IPS DF 4.7 (cell line): ENCODE measurements around the gene MYBPC1.

Experiments used
- DNase-seq: peaks from one replicate; pipeline ENCODE4 v3.0.0-alpha.2; 2013; ENCODE audit warnings: low spot score; ENCODE audit errors: extremely low read depth

MYBPC1 gene

DNA sequence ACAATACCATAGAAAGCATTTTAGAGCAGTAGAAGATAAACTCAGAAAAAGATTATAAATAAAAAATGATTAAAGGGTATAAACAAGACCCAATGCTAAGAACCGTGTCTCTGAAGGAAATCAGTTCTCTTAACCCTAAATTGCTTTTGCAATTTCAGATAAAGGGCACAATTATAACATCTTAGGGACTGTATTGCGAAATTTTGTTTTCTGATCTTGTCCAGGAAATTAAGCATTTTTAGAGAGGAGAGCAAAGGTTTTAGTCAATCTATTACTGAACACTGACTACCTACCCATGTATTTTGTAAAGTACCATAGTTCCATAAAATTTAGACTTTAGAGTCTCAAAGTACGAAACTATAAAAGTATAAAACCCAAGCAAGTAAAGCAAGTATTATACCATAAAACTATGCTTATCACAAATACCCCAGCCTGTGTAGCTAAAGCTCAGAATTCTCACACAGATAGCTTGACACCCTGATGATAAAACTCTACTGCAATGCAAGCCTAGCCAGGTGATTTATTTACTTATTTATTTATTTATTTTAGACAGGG, 95.8 kb downstream of the MYBPC1 start:
- DNase-seq: no peak

DNA sequence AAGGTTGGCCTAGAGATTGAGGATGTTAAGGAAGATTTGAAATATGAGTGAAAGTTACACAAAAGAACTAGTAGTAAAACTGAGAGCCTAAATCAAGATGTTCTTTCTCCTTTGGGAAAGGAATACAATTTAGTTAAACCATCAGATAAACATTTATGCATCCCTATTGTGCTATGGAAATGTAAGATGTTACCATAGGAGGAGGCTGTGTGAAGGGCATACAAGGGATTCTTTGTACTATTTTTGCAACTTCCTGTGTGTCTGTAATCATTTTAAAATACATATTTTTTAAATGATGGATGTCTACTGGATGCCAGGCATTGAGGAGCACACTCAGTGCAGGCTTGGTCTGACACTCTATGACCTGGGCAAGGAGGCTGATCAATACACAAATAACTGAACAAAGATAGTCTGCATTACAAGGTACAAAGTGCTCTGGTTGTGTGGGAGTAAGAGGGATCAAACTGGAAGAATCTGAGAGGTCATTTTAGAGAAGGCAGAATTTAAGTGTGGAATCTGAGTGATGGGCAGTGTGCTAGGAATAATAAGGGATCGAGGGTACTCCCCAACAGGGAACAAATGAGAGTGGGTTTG, 96.8 kb downstream of the MYBPC1 start:
- DNase-seq: no peak

DNA sequence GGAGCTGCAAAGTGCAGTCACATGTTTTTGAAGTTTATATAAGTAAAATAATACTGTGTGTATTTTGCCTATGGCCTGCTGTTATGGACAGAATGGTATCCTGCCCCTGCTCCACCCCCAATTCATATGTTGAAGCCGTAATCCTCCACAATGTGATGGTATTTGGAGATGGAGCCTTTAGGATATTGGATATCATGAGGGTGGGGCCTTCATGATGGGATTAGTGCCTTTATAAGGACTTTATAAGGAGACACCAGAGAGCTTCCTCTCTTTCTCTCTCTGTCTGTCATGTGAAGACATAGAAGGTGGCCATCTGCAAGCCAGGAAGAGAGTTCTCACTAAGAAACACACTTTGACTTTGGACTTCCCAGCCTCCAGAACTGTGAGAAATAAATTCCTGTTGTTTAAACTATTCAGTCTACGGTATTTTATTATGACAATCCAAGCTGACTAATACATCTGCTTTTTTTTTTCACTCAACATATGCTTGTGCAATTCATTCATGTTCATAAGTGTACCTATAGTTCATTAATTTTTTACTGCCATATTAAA, 99.6 kb downstream of the MYBPC1 start:
- DNase-seq: no peak

DNA sequence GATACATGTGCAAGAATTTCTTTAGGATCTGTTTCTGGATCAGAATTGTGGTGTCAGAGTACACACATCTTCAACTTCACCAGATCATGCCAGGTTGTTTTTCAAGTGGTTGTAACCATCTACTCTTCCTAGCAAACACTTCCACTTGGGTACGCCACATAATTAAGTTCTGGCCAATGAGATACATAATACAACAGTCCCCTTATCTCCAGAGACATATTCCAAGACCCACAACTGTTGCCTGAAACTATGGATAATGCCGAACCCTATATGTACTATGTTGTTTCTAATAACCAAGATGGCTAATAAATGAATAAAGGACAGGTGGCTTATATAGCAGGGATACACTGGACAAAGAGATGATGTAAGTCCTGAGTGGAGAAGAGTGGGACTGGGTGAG, 100.2 kb downstream of the MYBPC1 start:
- no peak for DNase-seq

DNA sequence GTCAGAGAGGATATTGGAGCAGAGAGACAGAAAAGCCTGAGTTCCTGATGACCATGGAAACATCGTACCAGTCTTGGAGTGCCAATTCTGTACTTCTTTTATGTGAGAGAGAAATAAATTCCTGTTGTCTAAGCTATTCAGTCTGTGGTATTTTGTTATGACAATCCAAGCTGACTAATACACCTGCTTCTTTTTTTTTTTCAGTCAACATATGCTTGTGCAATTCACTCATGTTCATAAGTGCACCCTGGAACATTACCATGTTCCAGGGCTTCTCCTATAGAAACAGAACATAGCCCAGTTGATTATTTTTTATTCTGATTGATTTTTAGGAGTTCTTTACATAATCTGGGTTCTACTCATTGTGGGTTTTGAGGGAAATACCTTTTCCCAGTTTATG, 100.9 kb downstream of the MYBPC1 start:
- no peak for DNase-seq

DNA sequence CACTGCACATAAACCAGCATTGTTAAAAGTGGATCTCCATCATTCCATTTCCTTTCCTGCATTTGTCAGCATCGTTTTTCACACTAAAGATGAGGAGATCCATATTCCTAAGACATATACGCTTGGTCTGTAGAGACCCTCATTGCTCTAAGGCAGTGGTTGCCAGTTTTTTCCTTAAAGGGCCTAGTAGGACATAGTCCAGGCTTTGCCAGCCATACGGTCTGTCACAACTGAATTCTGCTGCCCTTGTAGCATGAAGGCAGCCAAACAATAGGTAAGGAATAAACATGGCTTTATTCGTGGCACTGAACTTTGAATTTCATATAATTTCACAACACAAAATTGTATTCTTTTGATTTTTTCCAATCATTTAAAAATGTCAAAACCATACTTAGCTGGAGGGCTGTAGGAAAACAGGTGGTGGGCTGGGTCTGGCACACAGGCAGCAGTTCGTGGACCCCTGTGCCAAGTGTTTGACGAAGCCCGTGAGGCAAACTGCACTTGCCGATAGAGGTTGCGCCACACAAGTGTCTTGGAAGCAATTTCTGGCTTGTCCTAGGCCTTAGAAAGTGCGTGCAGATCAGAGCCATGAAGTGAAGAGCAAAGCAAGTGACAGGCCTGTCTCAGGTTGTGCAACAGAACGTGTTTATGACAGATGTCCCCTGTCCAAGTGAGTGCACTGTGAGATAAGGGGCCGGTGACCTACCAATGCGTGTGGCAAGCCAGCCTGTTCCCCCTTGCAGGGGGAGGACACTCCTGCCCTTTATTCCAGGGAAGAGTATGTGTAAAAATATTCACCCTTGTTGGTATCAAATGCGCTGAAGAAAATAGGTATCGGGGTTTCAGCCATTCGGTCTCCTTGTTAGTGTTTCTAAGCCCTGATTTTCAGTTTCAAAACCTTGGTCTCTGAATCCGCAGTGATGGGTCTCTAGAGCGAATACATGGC, 101.8 kb downstream of the MYBPC1 start:
- no peak for DNase-seq

DNA sequence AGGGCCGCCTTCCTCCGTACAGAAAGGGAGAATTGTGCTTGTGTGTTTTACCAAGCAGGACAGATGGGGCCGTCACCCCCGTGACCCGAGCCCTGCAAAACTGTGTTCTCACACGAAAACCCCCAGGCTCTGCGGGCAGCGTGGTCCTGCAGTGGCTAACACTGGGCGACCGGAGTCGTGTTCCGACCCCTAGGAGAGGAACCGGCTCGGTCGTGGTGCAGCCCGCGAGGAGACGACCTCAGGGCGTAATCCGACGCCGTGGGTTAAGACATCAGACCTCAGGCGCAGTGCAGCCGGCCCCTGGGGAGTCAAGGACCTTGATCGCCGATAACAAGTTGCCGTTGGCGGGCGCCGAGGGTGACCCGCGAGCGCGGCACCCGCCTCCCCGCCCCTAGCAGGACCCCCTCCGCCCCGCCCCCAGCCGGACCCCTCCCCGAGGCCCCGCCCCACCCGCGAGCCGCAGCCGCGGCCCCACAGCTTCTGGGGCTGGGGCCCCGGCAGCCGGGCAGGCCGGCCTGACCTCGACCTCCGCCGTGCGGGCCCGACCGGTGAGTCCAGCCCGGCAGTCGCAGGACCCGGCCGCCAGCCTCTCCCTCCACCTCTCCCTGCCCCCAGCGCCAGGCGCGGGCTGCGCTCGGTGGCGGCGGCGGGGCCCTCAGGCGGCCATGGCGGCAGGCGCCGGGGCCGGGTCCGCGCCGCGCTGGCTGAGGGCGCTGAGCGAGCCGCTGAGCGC, 102.6 kb downstream of the MYBPC1 start, which contains the start of gene CHPT1:
CHPT1 (plus strand) TSS at position 444 of the 733 bp plus-strand sequence; CDS start at position 666, 222 bp downstream.
- DNase-seq: no peak

DNA sequence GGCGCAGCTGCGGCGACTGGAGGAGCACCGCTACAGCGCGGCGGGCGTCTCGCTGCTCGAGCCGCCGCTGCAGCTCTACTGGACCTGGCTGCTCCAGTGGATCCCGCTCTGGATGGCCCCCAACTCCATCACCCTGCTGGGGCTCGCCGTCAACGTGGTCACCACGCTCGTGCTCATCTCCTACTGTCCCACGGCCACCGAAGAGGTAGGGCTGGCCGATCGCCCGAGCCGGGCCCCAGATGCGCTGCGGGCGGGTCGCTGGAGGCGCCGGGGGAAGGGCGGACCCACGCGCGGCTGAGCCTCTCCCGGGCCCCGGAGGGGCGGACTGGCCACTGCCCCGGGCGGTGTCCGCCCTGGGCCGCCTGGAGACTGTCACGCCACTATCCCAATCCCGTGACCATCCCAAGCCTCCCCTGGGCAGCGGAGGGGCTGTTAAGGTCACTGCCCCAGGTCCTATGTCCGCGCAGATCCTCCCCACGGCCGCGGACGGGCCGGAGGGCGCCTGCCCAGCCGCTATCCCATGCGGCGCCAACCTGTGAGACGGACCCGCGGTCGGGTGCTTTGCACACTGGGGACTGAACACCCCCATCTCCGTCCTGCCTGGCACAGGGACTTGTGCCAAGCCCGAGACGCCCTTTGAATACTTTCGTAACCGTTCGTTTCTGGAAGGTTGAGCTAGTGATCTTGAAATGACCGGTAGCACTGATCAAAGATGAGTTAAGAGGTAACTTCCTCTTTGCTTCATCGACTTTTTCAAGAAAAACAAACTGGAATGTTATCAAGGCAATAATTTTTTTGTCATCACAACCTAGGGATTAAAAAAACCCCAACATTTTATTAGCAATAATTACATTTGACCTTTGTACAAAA, 103.4 kb downstream of the MYBPC1 start:
- DNase-seq: no peak

DNA sequence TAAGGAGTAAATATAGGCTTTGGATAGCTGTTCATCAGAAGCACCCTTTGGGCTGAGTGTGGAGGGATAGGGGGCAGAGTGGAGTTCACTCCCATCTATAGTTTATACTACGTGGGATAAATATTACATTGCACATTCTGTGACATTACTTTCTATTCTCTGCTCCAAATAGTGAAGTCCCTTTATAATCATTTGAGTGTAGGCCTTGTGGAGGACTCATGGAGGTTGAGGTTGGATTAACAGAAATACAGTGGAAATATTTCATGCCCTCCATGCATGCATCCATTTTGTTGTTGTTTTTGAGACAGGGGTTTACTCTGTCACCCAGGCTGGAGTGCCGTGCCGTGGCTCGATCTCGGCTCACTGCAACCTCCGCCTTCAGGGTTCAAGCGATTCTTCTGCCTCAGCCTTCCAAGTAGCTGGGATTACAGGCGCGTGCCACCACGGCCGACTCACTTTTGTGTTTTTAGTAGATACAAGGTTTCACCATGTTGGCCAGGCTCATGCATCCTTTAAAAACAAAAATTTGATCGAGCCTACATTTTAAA, 104.1 kb downstream of the MYBPC1 start:
- no peak for DNase-seq

DNA sequence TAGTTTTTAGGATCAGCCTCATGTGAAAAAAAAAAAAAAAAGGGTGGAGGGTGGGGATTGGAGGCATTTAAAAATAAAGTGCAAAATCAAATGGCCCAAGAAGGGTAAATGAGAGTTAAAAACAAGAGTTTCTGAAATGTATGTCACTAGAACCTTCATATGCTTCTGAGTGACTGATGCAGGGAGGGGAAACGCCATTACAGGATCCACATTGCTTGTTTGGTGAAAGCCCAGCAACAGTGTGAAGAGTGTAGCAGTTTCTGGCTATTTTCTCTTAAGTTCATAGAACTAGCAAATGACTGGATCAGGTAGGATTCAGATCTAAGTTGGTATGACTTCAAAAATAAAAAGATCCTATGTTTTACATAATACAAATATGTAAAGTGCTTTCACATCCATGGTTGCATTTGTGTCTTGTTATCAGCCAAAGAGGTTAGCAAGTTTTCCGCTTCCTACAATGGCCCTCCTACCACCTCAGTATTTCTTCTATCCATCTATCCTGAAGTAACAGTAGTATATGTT, 105.6 kb downstream of the MYBPC1 start:
- no peak for DNase-seq

DNA sequence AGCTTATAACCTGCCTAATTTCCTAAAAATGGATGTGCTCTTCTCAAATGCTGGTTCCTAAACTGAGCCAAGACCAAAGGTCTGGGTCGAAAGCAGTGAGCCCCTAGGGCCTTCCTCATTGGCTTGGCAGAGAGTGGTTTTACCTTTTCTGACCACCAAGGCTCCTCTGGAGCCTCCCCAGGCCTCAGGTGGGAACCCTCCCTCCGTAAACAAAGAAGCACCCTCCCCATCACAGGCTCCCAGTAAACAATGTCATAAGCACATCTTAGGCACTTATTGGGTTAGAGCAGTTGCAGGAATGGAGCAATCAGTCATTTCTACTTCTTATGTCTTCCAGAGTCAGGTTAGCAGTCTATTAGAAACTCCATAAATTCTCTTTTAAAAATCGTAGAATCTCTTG, 108.7 kb downstream of the MYBPC1 start:
- no peak for DNase-seq

DNA sequence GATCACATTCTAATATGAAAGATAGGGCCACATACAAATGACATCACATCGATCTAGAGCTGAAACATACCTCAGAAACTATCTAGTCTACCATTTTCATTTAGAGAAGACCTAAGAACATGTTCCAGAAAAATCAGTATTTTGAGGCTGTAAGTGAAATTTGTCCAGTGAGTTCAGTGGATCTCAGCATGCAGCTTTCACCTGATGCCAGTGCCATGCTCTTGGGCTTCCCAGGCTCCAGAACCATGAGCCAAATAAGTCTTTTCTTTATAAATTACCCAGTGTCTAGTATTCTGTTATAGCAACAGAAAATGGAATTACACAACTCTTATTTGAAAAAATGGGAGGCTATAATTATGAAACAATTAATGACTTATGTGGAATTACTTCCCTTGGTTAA, 111.6 kb downstream of the MYBPC1 start:
- no peak for DNase-seq

DNA sequence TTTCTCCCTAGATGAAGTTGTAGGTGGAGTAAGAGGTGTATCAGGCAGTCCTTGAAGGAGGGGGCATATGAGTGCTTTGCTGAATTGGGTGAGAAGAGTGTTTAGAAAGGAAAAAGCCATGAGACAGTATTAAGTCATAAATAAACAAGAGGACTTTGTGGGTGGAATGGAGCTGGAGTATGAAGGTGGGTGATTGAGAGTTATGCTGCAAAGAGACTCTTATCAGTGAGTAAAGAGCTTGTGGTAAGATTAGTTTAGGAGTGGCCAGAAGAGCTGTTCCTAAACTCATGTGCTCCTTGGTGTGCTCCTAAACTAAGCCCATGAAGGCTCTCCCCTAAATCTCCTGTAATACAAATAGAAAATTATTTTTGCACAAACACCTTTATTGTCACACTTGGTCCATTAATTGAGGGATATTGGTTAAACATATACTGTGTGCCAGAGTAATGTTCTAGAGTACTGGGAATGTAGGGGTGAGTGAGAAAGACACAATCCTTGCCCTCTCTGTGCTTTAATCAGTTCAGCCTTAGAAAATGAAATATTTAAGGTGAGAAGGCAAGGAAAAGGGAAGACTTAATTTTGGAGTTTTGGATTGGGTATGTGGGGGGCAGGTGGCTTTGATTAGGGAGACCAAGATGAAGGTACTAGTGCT, 112.5 kb downstream of the MYBPC1 start:
- no peak for DNase-seq

DNA sequence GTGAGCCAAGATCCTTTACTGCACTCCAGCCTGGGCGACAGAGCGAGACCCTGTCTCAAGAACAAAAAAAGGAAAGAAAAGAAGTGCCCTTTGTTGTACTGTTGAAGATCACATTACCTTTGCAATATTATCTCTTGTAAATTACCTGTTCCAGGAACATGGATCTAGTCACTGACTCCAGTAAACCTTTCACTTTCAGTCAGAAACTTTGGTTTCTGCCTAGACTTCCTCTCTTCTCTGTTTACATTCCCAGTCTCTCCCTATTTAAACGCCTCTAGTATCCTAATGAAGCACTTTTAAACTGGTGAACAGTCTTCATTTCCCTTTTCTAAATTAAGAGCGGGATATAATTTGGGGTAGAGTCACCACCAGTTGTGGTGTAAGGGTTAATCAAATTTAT, 115.5 kb downstream of the MYBPC1 start:
- no peak for DNase-seq

DNA sequence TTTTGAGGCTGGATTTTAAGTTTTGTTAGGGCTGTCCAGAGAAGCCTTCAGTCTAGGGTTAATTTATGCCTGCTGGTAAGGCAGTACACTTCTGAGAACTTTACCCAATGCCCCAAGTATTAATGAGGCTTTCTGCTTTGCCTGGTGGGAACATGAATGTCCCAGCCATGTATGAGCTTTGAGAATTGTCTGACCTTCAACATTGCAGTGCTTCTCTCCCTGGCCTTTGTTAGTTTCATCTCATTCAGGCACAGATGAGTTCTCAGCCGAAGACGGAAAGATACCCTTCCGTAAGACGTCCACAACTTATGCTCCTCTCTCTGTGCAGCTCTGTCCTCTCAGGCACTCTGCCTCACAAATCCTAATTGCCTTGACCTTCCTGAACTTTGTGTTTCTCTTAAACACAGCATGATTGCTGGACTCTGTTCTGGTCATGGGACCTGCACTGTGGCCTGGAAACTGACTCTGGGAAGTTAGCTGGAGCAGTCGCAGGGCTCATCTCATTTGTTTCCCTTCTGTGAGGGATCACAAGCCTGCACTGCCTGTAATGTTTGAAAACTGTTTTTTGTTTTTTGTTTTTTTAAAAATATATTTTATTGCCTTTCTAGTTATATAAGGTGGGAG, 118.4 kb downstream of the MYBPC1 start:
- no peak for DNase-seq

DNA sequence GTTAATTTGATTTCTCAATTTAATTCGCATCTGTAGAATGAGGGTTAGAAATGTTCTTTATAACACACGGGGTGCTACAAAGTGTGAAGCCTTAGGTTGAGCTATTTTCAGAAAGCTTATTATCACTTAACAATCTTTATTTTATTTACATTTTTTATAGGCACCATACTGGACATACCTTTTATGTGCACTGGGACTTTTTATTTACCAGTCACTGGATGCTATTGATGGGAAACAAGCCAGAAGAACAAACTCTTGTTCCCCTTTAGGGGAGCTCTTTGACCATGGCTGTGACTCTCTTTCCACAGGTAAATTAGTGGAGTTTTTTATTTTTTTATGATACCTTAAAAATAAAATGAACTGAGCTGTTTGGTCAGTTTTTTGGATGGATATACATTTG, 119.2 kb downstream of the MYBPC1 start:
- no peak for DNase-seq

DNA sequence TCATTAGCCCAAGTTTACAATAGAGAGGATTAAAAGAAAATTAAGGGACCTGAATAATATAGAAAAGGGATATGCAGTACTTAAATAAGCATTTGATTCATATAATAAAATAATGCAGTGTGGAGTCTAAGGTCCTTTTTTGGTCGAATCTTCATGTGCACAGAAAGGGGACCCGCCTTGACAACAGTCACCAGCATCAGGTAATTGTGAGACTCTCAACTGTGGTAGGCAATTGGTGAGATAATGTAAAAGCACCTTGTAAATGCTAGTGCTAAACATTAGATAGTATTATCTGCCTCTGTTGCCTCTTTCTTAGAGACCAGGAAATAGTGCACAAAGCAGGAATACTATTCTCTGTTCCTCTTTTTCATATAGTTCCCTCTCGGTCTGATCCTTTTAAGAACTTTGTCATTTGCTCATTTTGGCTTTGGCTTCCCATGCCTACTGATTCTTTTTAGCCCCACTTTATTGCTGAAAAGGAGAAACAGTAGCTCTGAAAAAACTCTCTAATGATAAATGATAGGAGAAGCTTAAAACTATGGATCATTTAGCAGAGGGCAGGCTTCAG, 120.2 kb downstream of the MYBPC1 start:
- DNase-seq: no peak

DNA sequence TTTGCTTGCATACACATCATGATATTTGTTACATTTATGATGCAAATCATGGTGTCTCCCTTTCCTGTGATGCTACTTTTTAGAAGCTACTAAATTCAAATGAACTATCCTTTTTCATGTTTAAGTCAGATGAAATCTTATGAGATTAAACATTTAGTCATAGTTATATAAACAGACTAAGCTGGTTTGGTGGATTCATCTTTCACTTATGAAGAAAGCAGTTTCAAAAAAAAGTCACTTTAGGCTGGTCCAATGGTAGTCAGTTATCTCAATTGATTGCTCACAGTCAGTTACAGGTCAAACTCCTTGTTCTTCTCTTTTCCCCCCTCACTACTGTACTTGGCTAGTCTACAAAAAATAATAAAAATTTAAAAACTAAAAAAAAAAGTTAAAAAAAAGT, 124.8 kb downstream of the MYBPC1 start:
- DNase-seq: no peak

DNA sequence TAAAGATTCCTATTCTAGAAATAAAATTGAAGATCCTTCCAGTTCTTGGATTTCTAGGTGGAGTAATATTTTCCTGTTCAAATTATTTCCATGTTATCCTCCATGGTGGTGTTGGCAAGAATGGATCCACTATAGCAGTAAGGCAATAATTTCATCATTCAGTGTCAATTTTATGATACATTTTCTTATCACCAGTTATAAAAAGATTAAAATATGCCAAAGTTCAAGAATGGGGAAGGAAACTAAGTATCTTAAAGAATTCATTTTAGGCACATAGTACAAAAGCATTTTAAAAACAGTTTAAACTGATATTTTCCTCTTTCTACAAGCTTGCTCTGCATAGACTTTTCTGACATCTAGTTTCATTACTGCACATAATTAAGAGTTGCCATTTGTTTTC, 125.3 kb downstream of the MYBPC1 start:
- DNase-seq: no peak
